ENCODE data around the gene CKS1B.

CKS1B gene

DNA sequence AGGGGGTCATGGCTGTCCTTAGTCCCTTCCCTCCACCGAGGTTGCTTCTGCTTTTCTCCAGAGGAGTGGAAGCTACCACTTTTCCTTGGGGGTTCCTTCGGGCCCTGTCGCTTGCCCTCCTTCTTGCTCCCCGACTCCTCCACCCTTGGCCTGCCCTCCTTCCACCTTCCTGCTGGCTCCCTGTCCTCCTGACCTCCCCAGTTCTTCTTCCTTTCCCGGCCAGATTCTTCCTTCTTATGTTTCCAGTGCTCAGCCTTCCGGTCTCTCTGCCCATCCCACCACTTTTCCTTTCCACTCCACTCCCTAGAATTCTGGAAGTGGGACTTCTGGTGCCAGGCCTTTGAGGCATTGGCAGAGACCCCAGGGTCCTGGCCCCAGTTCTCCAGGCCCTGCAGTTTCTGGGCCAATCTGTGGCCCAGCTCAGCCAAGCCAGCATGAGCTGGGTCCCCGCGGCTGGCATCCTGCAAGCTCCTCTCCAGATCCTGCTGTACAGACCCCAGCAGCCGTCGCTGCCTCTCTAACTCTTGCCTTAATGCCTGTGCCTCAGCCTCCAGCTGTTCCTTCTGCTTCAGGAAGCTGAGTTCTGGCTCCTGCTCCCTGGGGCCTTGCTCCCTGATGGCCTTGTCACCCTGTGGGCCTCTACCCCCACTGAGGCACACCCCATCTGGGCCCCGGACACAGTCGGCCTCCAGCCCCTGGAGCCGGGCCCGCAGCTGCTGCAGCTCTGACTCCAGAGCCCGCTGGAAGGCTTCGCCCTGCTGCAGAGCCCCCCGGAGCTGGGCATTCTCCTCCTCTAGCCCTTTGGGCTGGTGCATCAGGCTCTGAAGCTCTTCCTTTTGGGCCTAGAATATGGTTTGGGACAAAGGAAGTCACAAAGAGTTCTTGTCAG is 28.3 kb upstream of the CKS1B start:
- no peak for DNase-seq

DNA sequence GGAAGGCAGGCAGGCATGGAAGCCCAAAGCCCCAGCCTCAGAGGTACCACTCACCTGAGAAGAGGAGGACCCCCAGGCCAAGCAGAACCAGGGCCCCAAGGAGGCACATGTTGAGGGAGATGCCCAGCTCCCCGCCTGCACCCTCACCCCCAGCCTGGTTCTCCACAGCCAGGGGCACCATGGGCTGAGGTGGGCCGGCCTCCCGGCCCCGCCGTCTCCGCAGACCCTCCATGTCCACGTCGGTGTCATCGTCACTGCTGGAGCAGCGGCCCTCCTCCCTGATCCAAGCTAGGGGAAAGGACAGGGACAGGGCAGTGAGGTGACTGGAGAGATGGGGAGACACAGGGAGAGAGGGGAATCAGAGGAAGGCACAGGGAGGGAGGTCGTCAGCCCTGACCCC is 26.4 kb upstream of the CKS1B start:
- DNase-seq: no peak

DNA sequence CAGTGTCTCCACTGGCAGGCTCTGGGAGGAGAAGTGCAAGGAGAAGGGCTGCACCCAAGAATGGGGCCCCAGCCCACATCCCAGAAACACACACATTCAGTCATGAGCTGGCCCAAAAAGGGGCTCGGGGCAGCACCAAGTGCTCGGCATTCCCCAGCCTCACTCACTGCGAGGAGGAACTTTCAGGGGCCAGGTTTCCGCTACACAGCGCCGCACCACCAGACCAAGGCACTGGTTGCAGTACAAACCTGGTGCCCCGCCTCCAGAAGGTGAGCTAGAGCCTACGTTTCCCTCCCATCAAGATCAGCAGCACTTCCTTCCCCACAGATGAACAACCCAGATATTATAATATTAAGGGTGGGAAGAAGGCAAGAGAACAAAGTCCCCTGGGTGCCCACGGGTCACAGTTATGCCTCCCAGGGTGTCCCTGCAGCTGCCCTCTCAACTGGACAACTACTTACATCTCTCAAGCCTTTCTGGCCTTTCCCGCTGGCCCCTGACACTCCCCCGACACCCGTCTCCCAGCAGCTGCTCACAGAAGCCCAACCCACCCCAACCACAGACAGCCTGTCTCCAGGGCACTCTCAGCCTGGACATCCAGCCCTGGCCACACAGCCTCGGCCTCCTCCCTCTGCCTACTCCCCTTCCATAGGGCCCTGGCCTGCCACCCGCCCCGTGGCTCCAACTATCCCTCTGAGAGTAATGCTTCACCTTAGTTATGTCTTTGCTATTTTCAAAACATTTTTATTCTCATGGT is 22.4 kb upstream of the CKS1B start:
- peak; percentile 75 to 79 for DNase-seq

DNA sequence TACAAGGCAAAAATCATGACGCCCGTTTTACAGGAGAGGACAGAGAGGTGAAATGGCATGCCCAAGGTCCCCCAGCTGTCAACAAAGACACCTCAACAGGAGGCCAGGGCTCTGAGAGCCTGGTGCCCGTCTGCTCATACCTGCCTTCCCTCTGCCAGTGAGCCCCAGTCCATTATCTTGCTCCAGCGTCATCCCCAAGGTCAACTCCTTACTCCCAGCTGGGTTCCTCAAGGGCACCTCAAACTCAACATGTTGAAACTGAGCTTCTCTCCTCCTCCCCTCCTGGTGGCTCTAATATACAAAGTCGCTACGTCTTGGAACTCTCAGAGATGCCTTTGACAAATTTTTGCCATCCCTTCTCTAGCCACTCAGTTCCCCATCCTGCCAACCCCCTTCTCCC is 21.8 kb upstream of the CKS1B start:
- no peak for DNase-seq

DNA sequence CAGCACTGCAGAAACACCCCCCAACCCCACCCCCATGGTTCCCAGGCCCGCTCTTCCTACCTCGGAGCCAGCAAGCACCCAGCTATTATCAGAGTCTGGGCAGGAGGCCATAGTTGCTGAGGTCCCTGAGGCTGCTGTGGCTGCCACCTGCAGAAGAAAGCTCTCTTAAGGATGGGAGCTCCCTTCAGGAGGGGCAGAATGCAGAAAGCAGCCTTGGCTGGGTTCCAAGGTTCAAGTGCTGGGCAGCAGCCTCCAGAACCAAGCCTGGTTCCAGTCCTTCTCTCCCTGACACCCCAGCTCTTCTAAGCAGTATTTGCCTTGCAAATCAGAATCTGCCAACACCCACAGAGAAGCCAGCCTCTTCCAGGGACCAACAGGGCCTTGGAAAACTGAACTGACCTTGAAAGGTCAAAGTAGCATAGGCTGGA is 20.9 kb upstream of the CKS1B start:
- DNase-seq: no peak

DNA sequence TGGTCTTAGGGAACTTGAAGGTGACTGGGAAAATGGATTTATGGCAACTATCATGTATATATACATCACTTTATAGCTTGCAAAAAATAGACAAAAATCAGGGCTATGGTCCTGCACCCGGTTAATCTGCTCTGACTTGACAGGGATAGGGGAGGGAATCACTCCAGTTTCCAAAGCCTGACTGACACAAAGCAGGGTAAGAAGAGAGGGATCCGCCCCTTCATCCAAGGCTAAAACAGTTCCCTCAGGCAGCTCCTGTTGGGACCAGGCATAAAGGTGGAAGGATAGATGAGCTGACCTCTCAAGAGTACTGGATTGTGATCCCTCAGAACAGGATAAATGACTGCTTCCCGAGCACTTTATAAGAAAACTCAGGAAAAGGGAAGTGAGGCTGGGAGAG is 19.9 kb upstream of the CKS1B start:
- no peak for DNase-seq

DNA sequence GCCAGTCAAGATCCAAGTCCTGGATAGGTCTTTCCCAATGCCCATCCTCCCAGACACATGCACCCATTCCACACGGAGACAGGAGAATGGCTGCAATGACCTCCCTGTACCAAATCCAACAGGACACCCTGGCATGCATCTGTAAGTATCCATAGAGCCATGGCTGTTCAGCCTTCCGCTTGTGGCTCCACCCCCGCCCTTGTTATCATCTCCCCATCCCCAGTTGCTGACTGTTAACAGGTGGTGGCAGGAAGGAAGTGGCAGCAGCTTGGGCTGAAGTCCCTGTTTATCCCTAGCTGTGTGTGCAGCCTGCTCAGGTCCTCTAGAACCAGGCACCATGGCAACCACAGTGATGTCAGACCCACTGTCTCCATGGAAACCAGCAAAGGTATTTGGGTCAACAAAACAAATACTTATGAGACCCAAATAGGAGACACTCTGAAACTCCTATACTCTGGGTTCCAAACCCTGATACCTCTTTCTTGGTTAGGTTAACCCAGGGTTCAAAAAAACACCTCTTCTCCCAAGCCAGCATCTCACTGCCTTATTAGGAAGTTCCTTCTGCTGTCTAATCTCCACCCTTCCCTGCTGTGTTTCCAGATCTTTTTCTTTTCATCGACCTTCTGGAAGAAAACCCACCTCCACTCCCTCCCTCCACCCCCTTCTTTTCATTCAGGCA is 19.3 kb upstream of the CKS1B start:
- peak; percentile 80 to 85 for DNase-seq

DNA sequence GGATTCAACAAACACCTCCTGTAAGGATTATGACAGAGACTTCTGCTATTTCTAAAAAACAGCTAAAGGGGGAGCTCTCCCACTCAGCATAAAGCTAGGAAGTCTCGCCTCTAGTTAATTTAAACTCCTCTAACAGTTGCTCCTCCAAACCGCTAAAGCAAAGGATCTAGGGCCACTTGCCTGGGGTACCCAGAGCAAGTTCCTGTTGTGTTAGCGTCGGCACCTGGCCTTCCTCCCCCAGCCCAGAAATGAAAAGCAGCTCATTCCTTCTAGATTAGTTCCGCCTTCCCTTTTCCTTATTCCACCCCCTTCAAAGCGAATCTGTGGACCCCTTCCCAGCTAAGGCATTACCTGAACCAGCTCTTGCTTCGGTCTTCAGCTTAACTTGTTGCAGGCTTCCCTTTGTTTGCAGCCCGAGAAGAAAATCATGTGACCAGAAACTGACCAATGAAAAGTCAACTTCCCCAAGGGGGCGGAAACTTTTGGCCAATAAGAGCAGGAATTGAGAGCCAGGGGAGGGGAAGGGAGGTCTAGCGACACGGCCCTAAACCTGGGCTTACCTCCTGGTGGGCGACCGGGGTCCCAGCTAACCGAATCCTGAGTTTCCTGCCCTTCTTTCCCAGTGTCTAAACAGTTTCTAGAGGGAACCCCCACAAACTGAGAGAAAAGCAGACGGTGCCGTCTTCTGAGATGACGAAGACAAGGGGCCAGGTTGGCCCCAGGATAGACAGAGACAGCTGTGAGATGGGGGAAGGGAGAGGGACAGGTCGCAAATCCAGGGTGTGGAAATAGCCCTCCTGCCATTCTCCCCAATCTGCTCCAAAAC is 18.6 kb upstream of the CKS1B start, which contains the start of gene PBXIP1:
TSS of gene PBXIP1 (minus strand) at position 382 of the 826 bp plus-strand sequence. CDS start 2,378 bp downstream, outside the sequence.
- DNase-seq: peak; percentile 74 to 84

DNA sequence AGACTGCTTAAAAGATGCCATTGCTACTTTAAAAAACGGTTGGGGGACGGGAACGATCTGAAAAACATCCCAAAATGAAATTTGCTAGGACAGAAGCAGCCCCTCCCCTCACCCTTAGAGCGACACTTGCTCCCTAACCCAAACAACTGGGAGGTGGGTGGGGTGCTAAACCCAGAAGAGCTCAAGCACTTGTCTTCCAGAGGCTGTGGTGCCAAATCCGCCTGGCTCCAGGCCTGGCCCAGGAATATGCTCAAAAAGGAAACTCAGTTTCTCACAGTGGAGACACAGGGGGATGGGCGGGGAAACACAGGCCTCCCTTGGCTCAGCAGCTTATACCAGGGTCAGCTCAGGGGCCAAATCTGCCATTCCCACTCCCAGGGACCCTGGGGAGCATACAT is 17.9 kb upstream of the CKS1B start:
- no peak for DNase-seq

DNA sequence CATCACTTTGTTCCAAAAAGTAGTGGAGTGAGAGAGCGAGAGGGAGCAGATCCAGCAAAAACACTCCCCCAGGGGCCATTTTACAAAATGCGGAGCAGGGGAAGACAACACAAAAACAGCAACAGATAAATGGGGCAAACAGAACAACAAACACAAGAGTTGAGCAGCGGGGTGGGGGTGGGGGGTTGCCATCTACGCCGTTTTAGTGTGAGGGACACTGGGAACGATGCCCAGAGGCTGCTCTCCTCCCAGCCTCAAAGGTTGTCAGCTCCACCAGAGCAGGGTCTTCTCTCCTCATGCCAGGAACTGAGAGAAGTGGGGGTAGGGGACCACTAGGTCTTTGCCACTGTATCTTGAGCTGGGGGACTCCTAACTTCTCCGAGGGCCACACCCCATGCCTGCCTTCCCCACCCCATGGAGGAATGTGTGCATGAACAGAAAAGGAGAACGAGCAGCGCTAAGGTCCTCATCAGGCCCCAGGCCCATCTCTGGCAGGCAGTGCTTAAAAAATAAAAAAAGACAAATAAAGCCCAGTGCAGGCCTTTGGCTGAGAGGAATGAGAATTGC is 17.3 kb upstream of the CKS1B start:
- no peak for DNase-seq

DNA sequence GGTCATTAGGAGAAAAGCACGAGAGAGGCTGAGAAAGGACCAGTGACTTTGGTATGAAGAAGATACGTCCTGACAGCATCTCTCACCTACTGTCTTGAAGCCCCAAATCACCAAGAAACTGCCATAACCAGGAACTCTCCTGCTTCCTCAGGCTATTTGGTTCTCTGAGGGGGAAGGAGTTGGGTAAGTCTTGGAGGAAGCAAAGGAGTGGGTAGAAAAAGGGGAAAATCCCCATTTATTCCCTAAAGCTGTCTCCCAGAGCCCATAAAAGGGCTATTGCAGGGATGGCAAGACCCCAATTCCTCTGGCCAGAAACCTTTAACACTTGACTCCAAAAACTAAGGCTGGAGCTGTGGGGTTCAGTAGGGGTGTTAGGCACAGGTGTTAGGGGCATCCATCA is 16.4 kb upstream of the CKS1B start:
- DNase-seq: no peak

DNA sequence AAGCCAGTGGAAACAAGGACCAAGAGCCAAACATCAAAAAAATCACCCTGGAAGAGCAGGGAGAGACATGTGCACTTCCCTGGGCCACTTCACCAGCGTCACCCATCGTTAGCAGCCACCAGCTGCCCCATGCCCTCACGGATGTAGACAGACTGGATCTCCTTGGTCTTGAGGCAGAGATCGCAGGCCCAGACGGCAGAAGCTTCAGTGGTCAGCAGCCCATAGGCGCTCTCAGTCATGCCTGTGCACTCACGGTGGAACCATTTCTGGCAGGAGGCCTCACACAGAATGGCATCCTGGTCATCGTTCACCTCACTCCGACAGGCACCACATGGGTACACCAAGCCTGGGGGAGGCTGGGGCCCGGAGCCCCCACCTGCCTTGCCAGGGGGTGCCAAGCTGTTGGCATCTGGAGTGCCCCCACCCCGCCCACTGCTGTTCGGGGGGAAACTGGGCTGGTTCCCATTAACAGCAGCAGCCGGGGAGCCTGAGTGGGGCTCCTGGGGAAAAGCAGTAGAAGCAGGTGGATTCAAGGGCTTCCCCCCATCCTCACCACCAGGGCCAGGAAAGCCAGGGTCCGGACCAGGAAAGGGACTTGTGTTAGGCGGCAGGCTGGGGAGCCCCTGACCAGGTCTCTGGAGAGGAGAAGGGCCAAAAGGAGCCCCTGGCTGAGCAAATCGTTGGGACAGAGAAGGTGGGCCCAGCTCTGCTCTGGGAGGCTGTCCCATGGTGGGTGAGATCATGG is 15.6 kb upstream of the CKS1B start:
- no peak for DNase-seq

DNA sequence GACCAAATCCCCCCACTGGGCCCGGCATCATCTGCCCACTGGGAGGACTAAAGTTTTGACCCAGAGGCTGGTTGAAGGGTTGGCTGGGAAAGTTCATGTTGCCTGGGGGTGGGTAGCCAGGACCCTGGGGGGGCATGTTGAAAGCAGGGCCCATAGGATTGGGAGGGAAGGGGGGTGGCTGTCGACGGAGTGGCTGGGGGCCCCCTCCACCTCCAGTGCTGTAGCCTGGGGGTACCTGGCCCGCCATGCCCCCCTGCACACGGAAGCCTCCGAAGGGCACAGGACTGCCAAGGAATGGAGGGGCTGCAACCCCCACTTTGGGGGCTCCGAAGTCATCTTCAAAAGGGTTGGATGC is 15.1 kb upstream of the CKS1B start:
- DNase-seq: no peak

DNA sequence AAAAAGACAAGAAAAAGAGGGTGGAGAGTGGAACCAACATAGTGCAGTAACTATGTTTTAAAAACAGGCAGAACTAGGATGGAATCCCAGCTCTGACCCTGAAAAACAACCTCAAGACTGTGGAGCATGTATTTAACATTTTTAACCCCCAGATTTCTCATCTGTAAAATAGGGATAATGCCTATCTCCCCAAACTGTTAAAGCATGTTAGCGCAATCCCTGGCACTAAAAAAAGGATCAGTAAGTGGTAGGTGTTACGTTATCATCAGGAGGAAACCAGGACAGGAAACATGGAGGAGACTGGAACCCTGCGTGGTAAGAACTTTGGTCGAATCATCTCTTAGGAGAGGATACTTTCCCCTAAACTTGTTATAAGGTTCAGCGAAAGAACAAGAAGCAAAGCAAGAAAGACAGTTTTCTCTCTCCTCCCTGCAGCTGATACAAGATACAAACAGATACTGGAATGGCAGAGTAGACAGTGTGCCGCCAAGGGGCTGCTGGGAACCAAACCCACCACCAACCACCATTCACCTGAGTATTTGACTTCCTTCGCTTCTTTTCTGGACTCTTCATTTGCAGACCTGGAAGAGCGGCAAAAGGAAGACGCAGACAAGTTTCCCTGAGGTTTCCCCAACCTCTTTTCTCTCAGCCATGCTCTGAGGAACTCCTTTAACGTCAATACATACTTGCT is 13.9 kb upstream of the CKS1B start:
- no peak for DNase-seq

DNA sequence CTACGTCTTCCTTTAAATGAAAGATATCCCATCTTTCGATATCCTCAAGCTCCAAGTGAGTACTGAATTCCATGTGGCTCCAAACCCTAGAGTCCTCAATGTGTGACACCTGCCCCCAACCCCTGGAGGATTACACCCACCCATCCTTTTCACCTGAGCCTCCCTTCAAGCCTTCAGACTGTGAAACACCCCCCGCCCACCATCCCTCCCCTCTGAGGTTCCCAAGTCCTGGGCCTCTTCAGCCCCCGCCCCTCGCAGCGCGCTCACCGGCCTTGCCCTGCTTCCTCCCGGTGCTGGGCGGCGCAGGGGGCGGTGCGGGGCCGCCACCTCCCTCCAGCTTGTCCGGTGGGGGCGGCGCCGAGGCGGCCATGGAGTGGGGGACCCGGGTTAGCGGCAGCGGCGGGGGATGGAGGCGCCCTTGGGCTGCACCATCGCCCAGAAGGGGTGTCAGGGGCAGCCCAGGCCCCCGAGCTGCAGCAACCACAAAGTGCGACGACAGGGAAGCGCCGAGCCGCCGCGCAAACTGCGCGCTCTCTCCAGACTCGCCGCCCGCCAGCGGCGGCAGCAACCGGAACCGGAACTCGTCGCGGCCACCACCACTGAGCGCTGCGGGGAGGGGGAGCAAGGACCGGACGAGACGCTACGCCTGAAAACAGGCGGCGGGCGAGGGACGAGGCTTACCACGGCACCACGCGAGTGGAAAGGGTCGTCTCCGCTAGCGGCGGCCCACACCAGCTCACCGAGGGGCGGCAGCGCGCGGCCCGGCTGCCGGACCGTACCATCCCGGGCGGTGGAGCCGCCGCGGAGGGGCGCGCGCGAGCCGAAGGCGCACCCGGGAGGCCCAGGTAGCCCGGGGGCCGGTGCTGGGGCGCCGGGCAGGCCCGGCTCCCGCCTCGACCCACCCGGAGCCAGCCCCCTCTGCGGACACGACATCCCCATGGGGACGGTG is 13.0 kb upstream of the CKS1B start, which contains the start of gene PYGO2:
TSS of gene PYGO2 (minus strand) at position 576 of the 949 bp plus-strand sequence. CDS start at position 370, 206 bp downstream.
- DNase-seq: peak; percentile 85 to 89

DNA sequence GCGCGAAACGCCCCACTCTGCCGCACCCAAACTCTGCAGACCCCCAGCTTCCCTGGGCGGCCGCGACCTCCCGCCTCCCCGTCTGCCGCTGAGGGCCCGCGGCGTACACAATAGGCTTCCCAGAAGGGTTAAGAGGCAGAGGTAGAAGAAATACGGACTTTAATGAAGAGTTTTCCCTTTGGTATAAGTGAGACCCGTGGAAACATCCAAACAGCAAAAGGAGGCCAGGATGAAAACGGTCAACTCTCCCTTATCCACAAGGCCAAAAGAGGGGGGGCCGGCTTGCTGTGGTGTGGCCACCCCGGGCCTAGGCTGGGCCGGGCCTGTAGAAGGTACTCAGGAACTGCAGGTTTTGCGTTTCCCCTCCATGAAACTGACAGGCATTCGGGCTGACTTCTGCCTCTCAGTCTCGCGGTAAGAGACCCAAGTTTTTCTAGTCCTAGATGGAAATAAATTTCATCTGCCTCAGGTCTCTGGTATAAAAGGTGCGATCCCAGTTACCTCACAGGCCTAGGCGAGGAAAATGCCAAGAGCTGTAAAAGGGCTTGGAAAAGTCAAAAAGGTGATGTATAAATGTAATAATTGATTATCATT is 12.2 kb upstream of the CKS1B start:
- peak in 1 of 2 experiments; percentile 35 for DNase-seq

DNA sequence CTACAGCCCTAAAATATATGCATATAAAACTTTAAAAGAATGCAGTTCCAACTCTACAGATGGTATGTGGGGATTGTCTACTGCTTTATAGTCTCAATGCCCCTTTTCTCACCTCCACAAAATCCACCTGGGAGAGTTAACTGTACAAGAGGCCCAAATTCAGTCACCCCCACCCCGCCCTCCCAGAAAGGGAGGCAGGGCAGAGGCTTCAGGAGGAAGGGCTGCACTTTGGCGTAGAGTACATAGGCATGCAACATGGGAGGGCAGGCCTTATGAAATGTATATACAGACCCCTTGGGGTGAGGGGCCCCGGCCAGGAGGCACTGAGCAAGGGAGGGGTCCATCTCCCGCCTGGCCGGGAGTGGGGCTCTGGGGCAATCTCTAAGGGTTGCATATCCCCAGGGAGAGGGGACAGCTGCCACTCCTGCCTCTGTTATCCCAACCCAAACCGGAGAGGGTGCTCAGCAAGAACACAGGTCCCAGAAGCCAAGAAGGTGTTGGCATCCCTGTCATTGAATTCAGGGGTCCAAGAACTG is 11.6 kb upstream of the CKS1B start:
- DNase-seq: no peak

DNA sequence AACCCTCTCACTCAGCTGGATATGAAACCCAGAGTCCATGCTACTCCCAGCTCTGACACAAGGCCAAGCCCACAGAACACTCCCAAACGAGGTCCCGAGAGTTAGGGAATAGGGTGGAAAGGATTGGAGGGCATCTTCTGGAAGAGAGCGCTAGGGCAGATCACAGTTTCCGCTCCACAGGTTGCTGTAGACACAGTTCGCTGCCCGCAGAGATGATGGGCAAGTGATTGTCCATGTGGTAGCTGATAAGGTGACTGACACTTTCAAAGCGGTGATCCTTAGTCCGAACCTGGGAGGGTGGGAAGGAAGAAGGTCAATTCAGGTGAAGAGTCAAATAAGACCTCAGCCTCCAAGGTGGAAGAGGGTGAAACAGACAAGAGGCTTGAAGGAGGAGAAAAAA is 10.8 kb upstream of the CKS1B start:
- DNase-seq: no peak

DNA sequence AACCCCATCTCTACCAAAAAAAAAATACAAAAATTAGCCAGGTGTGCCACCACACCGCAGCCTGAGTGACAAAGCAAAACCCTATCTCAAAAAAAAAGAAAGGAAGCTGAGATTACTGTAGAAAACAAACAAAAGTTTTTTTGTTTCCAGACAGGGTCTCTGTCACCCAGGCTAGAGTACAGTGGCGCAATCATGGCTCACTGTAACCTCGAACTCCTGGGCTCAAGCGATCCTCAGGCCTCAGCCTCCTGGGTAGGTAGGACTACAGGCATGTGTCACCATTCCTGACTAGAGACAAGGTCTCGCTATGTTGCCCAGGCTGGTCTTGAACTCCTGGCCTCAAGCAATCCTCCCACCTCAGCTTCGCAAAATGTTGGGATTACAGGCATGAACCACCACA is 10.1 kb upstream of the CKS1B start:
- no peak for DNase-seq
